H1 (cell line): ENCODE results near the gene CC2D1A. TPM values are rescaled to one million over a fixed set of nuclear protein-coding genes. Genes with fewer than 3 reads are reported as not detected.
"Not testable (repeated sequence)": the region's sequence is repeated elsewhere in the genome, so short reads cannot be mapped to it uniquely, and the experiment has no call there.

Experiments used
- CTCF ChIA-PET: fragments of 300-600 bp; sonication (Branson Sonifier 250); formaldehyde crosslinking; loops from one replicate; lab custom pipeline; 2021; ENCODE audit not compliant: partially characterized antibody; lab: Charles Lee
- POLR2A ChIA-PET: fragments of 300-600 bp; sonication (Branson Sonifier 250); formaldehyde crosslinking; loops from one replicate; lab custom pipeline; 2021; ENCODE audit warnings: inconsistent platforms; ENCODE audit not compliant: partially characterized antibody; lab: Charles Lee
- DNase-seq, 2 experiments: peaks; one replicate each; pipeline versions ENCODE4 v3.0.0 to v3.0.0-alpha.2; 2010 to 2022; ENCODE audit warnings: low spot score in 2 of 2, low read depth in 1 of 2, mixed read lengths in 1 of 2
- FAIRE-seq: peaks from 2 replicates; lab custom pipeline; 2011; peaks lifted over from hg19 to GRCh38; lab: Jason Lieb, UNC
- H2AFZ ChIP-seq: 2 replicates; pipeline ENCODE4 v1.8.1; 2012; ENCODE audit warnings: low read length, inconsistent platforms
- H2AK5ac ChIP-seq: 2 replicates; pipeline ENCODE4 v1.6.1; 2013; ENCODE audit warnings: low read depth, low read length
- H2BK120ac ChIP-seq: replicated peaks from 2 replicates; pipeline ENCODE3; 2013; ENCODE audit warnings: low read depth, low read length, inconsistent platforms
- H2BK12ac ChIP-seq: 2 replicates; pipeline ENCODE4 v1.6.1; 2013; ENCODE audit warnings: low read depth, low read length
- H2BK15ac ChIP-seq: 2 replicates; pipeline ENCODE4 v1.6.1; 2013; ENCODE audit warnings: low read length
- H2BK20ac ChIP-seq: 2 replicates; pipeline ENCODE4 v1.6.1; 2013; ENCODE audit warnings: low read length
- H2BK5ac ChIP-seq: 2 replicates; pipeline ENCODE4 v1.6.1; 2013; ENCODE audit warnings: low read depth, low read length
- H3K14ac ChIP-seq: 2 replicates; pipeline ENCODE4 v1.6.1; 2013; ENCODE audit warnings: inconsistent platforms; ENCODE audit not compliant: insufficient read length
- H3K18ac ChIP-seq: 2 replicates; pipeline ENCODE4 v1.6.1; 2013; ENCODE audit warnings: low read length; ENCODE audit errors: extremely low read depth
- H3K23ac ChIP-seq: 2 replicates; pipeline ENCODE4 v1.6.1; 2013; ENCODE audit warnings: inconsistent platforms; ENCODE audit not compliant: insufficient read length
- H3K23me2 ChIP-seq: 2 replicates; pipeline ENCODE4 v1.6.1; 2013; ENCODE audit warnings: low read depth, low read length
- H3K27ac ChIP-seq: 2 replicates; pipeline ENCODE4 v1.6.1; 2011; ENCODE audit warnings: low read depth, low read length, inconsistent platforms
- H3K27me3 ChIP-seq, 4 experiments: replicated peaks in 1 of 4; 1 replicate in 1 of 4; 2 replicates in 3 of 4; pipeline versions ENCODE4 v1.6.1 to v1.8.1; 2011 to 2013; ENCODE audit warnings: low read length in 3 of 4, mild to moderate bottlenecking in 3 of 4, inconsistent platforms in 2 of 4, mixed read lengths in 2 of 4, moderate library complexity in 1 of 4; ENCODE audit not compliant: control insufficient read depth in 3 of 4, insufficient read depth in 3 of 4; ENCODE audit errors: extremely low read depth in 1 of 4
- H3K36me3 ChIP-seq, 4 experiments: 2 replicates each; pipeline versions ENCODE4 v1.6.1 to v1.8.1; 2011 to 2013; ENCODE audit warnings: mild to moderate bottlenecking in 4 of 4, low read length in 3 of 4, moderate library complexity in 2 of 4, control low read depth in 1 of 4, inconsistent platforms in 1 of 4; ENCODE audit not compliant: insufficient read depth in 4 of 4, control insufficient read depth in 2 of 4
- H3K4ac ChIP-seq: replicated peaks from 2 replicates; pipeline ENCODE3; 2013; ENCODE audit warnings: low read length, low read depth, mixed read lengths, inconsistent platforms; ENCODE audit not compliant: insufficient read length
- H3K4me1 ChIP-seq, 4 experiments: replicated peaks in 1 of 4; 1 replicate in 1 of 4; 2 replicates in 3 of 4; pipeline versions ENCODE4 v1.6.1 to v1.8.1; 2011 to 2013; ENCODE audit warnings: low read length in 3 of 4, inconsistent platforms in 2 of 4, mixed read lengths in 1 of 4; ENCODE audit not compliant: insufficient read depth in 4 of 4, control insufficient read depth in 3 of 4
- H3K4me2 ChIP-seq, 2 experiments: 2 replicates each; pipeline versions ENCODE4 v1.6.1 to v1.8.1; 2011 to 2013; ENCODE audit warnings: low read depth in 2 of 2, low read length in 2 of 2, control low read depth in 1 of 2, inconsistent platforms in 1 of 2, mild to moderate bottlenecking in 1 of 2; ENCODE audit not compliant: insufficient read depth in 1 of 2
- H3K4me3 ChIP-seq, 4 experiments: fragments of 200-600, 300-600 bp in 1 of 4; sonication (generic), shearing (Covaris generic), sonication (Bioruptor Twin) in 1 of 4; 2 replicates each; pipeline versions ENCODE4 v1.5.1 to v1.8.1; 2011 to 2016; ENCODE audit warnings: low read length in 4 of 4, low read depth in 3 of 4, control low read depth in 2 of 4, inconsistent platforms in 2 of 4, mild to moderate bottlenecking in 2 of 4, mixed read lengths in 1 of 4, moderate library complexity in 1 of 4; ENCODE audit not compliant: insufficient read depth in 2 of 4; ENCODE audit errors: extremely low read depth in 1 of 4
- H3K56ac ChIP-seq: replicated peaks from 2 replicates; pipeline ENCODE3; 2013; ENCODE audit warnings: low read depth, mild to moderate bottlenecking, mixed read lengths, low read length, inconsistent platforms; ENCODE audit not compliant: insufficient read length
- H3K79me1 ChIP-seq: 2 replicates; pipeline ENCODE4 v1.6.1; 2013; ENCODE audit warnings: low read depth, low read length, control low read depth
- H3K79me2 ChIP-seq, 2 experiments: 2 replicates each; pipeline versions ENCODE4 v1.6.1 to v1.8.1; 2012 to 2013; ENCODE audit warnings: low read length in 2 of 2, mild to moderate bottlenecking in 2 of 2, inconsistent platforms in 1 of 2; ENCODE audit not compliant: insufficient read depth in 2 of 2, control insufficient read depth in 1 of 2
- H3K9ac ChIP-seq, 4 experiments: replicated peaks in 1 of 4; 1 replicate in 1 of 4; 2 replicates in 3 of 4; pipeline versions ENCODE4 v1.6.1 to v1.8.1; 2011 to 2013; ENCODE audit warnings: low read depth in 3 of 4, low read length in 3 of 4, control low read depth in 2 of 4, mild to moderate bottlenecking in 2 of 4, moderate library complexity in 2 of 4, inconsistent platforms in 1 of 4; ENCODE audit errors: extremely low read depth in 1 of 4
- H3K9me3 ChIP-seq, 2 experiments: 2 replicates each; pipeline versions ENCODE4 v1.6.1 to v1.8.1; 2012 to 2013; ENCODE audit warnings: mild to moderate bottlenecking in 2 of 2, moderate library complexity in 2 of 2, control low read depth in 1 of 2, inconsistent platforms in 1 of 2, low read depth in 1 of 2, low read length in 1 of 2, mixed read lengths in 1 of 2; ENCODE audit not compliant: insufficient read depth in 2 of 2
- H4K20me1 ChIP-seq, 2 experiments: replicated peaks in 1 of 2; 2 replicates each; pipeline versions ENCODE3 to v1.8.1; 2011 to 2013; ENCODE audit warnings: inconsistent platforms in 2 of 2, low read length in 2 of 2, mild to moderate bottlenecking in 1 of 2; ENCODE audit not compliant: insufficient read depth in 2 of 2, control insufficient read depth in 1 of 2
- H4K5ac ChIP-seq: 2 replicates; pipeline ENCODE4 v1.6.1; 2013; ENCODE audit warnings: low read length, low read depth, mixed read lengths, inconsistent platforms; ENCODE audit not compliant: insufficient read length
- H4K8ac ChIP-seq: 2 replicates; pipeline ENCODE4 v1.8.0; 2013; ENCODE audit warnings: mild to moderate bottlenecking, moderate library complexity, low read length, inconsistent platforms; ENCODE audit not compliant: insufficient read depth; ENCODE audit errors: extremely low read depth
- H4K91ac ChIP-seq: replicated peaks from 2 replicates; pipeline ENCODE3; 2013; ENCODE audit warnings: low read length, mixed read lengths, inconsistent platforms; ENCODE audit not compliant: insufficient read length
- CBX5 ChIP-seq: fragments of 300-800, 300-1000 bp; sonication (generic); IDR thresholded peaks from 2 replicates; pipeline ENCODE4 v1.7.1; 2016; ENCODE audit warnings: antibody characterized with exemption, low read length, low read depth
- RBBP5 ChIP-seq: IDR thresholded peaks from 2 replicates; pipeline ENCODE4 v1.7.1; 2012; ENCODE audit warnings: low read depth, mild to moderate bottlenecking, inconsistent platforms, low read length, moderate library complexity, borderline replicate concordance
- SP4 ChIP-seq: IDR thresholded peaks from 2 replicates; pipeline ENCODE4 v1.6.1; 2012; ENCODE audit warnings: low read length, inconsistent platforms
- TEAD4 ChIP-seq: IDR thresholded peaks from 2 replicates; pipeline ENCODE4 v1.6.1; 2012; ENCODE audit warnings: low read depth, low read length, inconsistent platforms, mixed read lengths
- ZNF274 ChIP-seq: IDR thresholded peaks from 2 replicates; pipeline ENCODE4 v1.7.0; 2012; ENCODE audit warnings: low read length, borderline replicate concordance; ENCODE audit errors: extremely low read depth
- WGBS, 2 experiments: shearing (Covaris generic) in 1 of 2; methylation state at CpG; one replicate each; pipeline versions ENCODE4 v1.1.6 to v1.1.7; 2013 to 2015; ENCODE audit warnings: low lambda C conversion rate in 2 of 2, mixed read lengths in 2 of 2, inconsistent platforms in 1 of 2, low coverage in 1 of 2, missing lambda C conversion rate in 1 of 2; ENCODE audit not compliant: insufficient replicate concordance in 2 of 2, insufficient coverage in 1 of 2, insufficient read length in 1 of 2; ENCODE audit errors: extremely low coverage in 1 of 2, missing lambda C conversion rate in 1 of 2; 5-methylcytosine and 5-hydroxymethylcytosine counted together
- polyA plus RNA-seq, 7 experiments: library from polyadenylated mRNA; depleted of rRNA in 3 of 7; stranded (reverse) in 5 of 7; unstranded in 2 of 7; fragments of >200 nt in 5 of 7; fragments of 200-250 nt in 2 of 7; gene quantifications; 1 replicate in 5 of 7; 2 replicates in 1 of 7; 4 replicates in 1 of 7; pipeline versions ENCODE4 v1.2.1 to v1.2.3, GENCODE V29; 2011 to 2013; ENCODE audit warnings: missing spikeins in 2 of 7, mixed read lengths in 2 of 7
- total RNA-seq: library from RNA; stranded (reverse); fragmentation: NEBNext Ultra II Directional; extraction: Animal tissue kit (Norgen Biotek cat#: 25700); gene quantifications from 2 replicates; pipeline ENCODE4 v1.2.1, GENCODE V29; 2021
- TF ChIP-seq, protein P1 (sequence below): IDR thresholded peaks from 2 replicates; pipeline ENCODE4 v1.6.1; 2012; ENCODE audit warnings: low read length, inconsistent platforms

The CC2D1A gene
- total and polyA plus RNA-seq, 2 of the 8 experiments (the other 6 are each of a cell fraction or from before 2014, with no cell fraction given), result 12.5 to 33.0 TPM

GRCh38 chr19:13969897-13970296 is 63.9 kb downstream of the CC2D1A start (continued):
- TF ChIP-seq RBBP5 (no peak), ZNF274 (no peak), SP4 (no peak), TEAD4 (no peak), CBX5 (no peak)
- TF ChIP-seq, protein P1, sequence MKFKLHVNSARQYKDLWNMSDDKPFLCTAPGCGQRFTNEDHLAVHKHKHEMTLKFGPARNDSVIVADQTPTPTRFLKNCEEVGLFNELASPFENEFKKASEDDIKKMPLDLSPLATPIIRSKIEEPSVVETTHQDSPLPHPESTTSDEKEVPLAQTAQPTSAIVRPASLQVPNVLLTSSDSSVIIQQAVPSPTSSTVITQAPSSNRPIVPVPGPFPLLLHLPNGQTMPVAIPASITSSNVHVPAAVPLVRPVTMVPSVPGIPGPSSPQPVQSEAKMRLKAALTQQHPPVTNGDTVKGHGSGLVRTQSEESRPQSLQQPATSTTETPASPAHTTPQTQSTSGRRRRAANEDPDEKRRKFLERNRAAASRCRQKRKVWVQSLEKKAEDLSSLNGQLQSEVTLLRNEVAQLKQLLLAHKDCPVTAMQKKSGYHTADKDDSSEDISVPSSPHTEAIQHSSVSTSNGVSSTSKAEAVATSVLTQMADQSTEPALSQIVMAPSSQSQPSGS, result no peak

- not testable (repeated sequence) for H2BK12ac ChIP-seq, H3K4me1 ChIP-seq, H3K4me2 ChIP-seq, H3K9me3 ChIP-seq, H3K4ac ChIP-seq, H3K56ac ChIP-seq, H4K5ac ChIP-seq, H3K23me2 ChIP-seq, H3K79me1 ChIP-seq, H3K27ac ChIP-seq, H2BK120ac ChIP-seq, H4K91ac ChIP-seq, H4K20me1 ChIP-seq, H2BK5ac ChIP-seq, H3K9ac ChIP-seq, H3K18ac ChIP-seq, H3K79me2 ChIP-seq, H3K14ac ChIP-seq, H4K8ac ChIP-seq, H3K4me3 ChIP-seq, H2BK15ac ChIP-seq, H2AK5ac ChIP-seq, H2BK20ac ChIP-seq, DNase-seq, H2AFZ ChIP-seq, FAIRE-seq, H3K27me3 ChIP-seq, H3K23ac ChIP-seq
- ChIA-PET POLR2A (interaction anchor here (1.0 to 4.9 kb wide), 3 partner anchors 10 to 35 kb away, joined by 3 to 44 read pairs (median 5); no protein-coding TSS in a partner anchor), CTCF (interaction anchor here (0.8 to 10.3 kb wide), 3 partner anchors 12 to 65 kb away, joined by 3 to 77 read pairs (median 3); no protein-coding TSS in a partner anchor)
- 91% methylated on average over 11 of the region's 15 CpGs; no CpG with 5 or more reads in 1 of the 2 experiments for WGBS, 2 experiments
- peaks cover 0 to 17% (median 11%) of the 10 kb centered on the region in 4 experiments; a peak in 5 of 8 replicates for H3K36me3 ChIP-seq
Measured at GRCh38 chr19:13971868-13972267, 65.9 kb downstream of the CC2D1A start.
